Kidney (tissue), 22 donors: Measurements from ENCODE around the gene SHC4. TPM values are rescaled to one million over a fixed set of nuclear protein-coding genes. Genes with fewer than 3 reads are reported as not detected.

Experiments
- DNase-seq, 5 donors: peaks; one replicate each; pipeline ENCODE4 v3.0.0-alpha.2; 2013 to 2020
- FAIRE-seq: peaks from 2 replicates; lab custom pipeline; 2012; peaks lifted over from hg19 to GRCh38; lab: Jason Lieb, UNC
- H3K27ac ChIP-seq, 2 donors: one replicate each; pipeline ENCODE4 v1.7.0; 2013; ENCODE audit warnings: low read depth in 2 of 2, low read length in 2 of 2, inconsistent platforms in 1 of 2
- H3K27me3 ChIP-seq: one replicate; pipeline ENCODE4 v1.7.1; 2013; ENCODE audit warnings: low read length, inconsistent platforms; ENCODE audit not compliant: control insufficient read depth, insufficient read depth
- H3K36me3 ChIP-seq, 3 donors: one replicate each; pipeline versions ENCODE4 v1.7.0 to v1.7.1; 2013; ENCODE audit warnings: low read length in 3 of 3, control low read depth in 1 of 3, inconsistent platforms in 1 of 3; ENCODE audit not compliant: insufficient read depth in 3 of 3, control insufficient read depth in 2 of 3
- H3K4me1 ChIP-seq, 3 donors: one replicate each; pipeline versions ENCODE4 v1.7.0 to v1.7.1; 2013; ENCODE audit warnings: low read length in 3 of 3, inconsistent platforms in 1 of 3, low read depth in 1 of 3; ENCODE audit not compliant: control insufficient read depth in 2 of 3, insufficient read depth in 2 of 3
- H3K4me3 ChIP-seq, 3 donors: one replicate each; pipeline versions ENCODE4 v1.7.0 to v1.8.1; 2013; ENCODE audit warnings: low read length in 3 of 3, control low read depth in 1 of 3, inconsistent platforms in 1 of 3
- H3K9ac ChIP-seq, 3 donors: one replicate each; pipeline versions ENCODE4 v1.7.0 to v1.7.1; 2013; ENCODE audit warnings: low read length in 3 of 3, control low read depth in 1 of 3, inconsistent platforms in 1 of 3
- H3K9me3 ChIP-seq, 3 donors: one replicate each; pipeline versions ENCODE4 v1.7.0 to v1.7.1; 2013; ENCODE audit warnings: low read length in 3 of 3, control low read depth in 1 of 3, inconsistent platforms in 1 of 3; ENCODE audit not compliant: control insufficient read depth in 2 of 3, insufficient read depth in 1 of 3
- intact Hi-C: fragments of 100-400 bp; cut with DNase I; formaldehyde crosslinking; loops from one replicate; pipeline ENCODE4 v1.11.1; 2022
- long read RNA-seq, 10 donors: library from polyadenylated mRNA in 1 of 10; unstranded in 1 of 10; transcript quantifications; one replicate each; pipeline ENCODE4 v2.0.0 and lab custom pipeline, GENCODE V29; 2021 to 2026
- polyA plus RNA-seq: library from polyadenylated mRNA; stranded (reverse); fragments of 350-450 nt; fragmentation: Illumina TruSeq; extraction: RNeasy Lipid Tissue Mini Kit (QIAGEN cat#74804); gene quantifications from one replicate; pipeline ENCODE4 v1.2.3, GENCODE V29; 2014; ENCODE audit warnings: low read depth, low replicate concordance; ENCODE audit not compliant: insufficient read depth
- total RNA-seq: library from RNA; stranded (reverse); fragmentation: NEBNext Ultra II Directional; extraction: Animal tissue kit (Norgen Biotek cat#: 25700); gene quantifications from one replicate; pipeline ENCODE4 v1.2.1, GENCODE V29; 2021
- TF ChIP-seq, protein P1 (sequence below): IDR thresholded peaks from 3 replicates; pipeline ENCODE4 v1.5.1; 2012; ENCODE audit warnings: mild to moderate bottlenecking, moderate library complexity, borderline replicate concordance; ENCODE audit not compliant: insufficient read depth; ENCODE audit errors: extremely low read depth
- donor health status: control.
- donor health status: control.
- donor health status: control.
- donor health status: control.
- donor health status: control.
- donor health status: DM: yes; HTN: yes; CAD: no.
- donor health status: Normal renal cell carcinoma (clear cell type).

The SHC4 gene, protein sequence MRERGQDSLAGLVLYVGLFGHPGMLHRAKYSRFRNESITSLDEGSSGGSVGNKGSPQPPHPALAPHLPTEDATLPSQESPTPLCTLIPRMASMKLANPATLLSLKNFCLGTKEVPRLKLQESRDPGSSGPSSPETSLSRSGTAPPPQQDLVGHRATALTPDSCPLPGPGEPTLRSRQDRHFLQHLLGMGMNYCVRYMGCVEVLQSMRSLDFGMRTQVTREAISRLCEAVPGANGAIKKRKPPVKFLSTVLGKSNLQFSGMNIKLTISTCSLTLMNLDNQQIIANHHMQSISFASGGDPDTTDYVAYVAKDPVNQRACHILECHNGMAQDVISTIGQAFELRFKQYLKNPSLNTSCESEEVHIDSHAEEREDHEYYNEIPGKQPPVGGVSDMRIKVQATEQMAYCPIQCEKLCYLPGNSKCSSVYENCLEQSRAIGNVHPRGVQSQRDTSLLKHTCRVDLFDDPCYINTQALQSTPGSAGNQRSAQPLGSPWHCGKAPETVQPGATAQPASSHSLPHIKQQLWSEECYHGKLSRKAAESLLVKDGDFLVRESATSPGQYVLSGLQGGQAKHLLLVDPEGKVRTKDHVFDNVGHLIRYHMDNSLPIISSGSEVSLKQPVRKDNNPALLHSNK
- total RNA-seq (0.50 TPM), polyA plus RNA-seq (0.47 TPM)
- long read RNA-seq, donor 1: 0 reads
- long read RNA-seq, donor 2, partial matches to known transcripts: 298 of 299 reads
- long read RNA-seq, donor 2, other reads (novel, unspliced or antisense): 0 of 299 reads
- long read RNA-seq, donor 3: 0 reads
- long read RNA-seq, donor 4, full-length matches to known transcripts: 1 of 1 reads
- long read RNA-seq, donor 4, partial matches to known transcripts: 0 of 1 reads
- long read RNA-seq, donor 4, other reads (novel, unspliced or antisense): 0 of 1 reads
- long read RNA-seq, donor 5, partial matches to known transcripts: 35 of 35 reads
- long read RNA-seq, donor 5, other reads (novel, unspliced or antisense): 0 of 35 reads
- long read RNA-seq, donor 6, partial matches to known transcripts: 0 of 7 reads
- long read RNA-seq, donor 6, other reads (novel, unspliced or antisense): 6 of 7 reads
- long read RNA-seq, donor 7, partial matches to known transcripts: 0 of 1 reads
- long read RNA-seq, donor 7, other reads (novel, unspliced or antisense): 1 of 1 reads
- long read RNA-seq, donor 8: 0 reads
- long read RNA-seq, donor 9: 0 reads
- long read RNA-seq, donor 10, partial matches to known transcripts: 5 of 5 reads
- long read RNA-seq, donor 10, other reads (novel, unspliced or antisense): 0 of 5 reads

DNA sequence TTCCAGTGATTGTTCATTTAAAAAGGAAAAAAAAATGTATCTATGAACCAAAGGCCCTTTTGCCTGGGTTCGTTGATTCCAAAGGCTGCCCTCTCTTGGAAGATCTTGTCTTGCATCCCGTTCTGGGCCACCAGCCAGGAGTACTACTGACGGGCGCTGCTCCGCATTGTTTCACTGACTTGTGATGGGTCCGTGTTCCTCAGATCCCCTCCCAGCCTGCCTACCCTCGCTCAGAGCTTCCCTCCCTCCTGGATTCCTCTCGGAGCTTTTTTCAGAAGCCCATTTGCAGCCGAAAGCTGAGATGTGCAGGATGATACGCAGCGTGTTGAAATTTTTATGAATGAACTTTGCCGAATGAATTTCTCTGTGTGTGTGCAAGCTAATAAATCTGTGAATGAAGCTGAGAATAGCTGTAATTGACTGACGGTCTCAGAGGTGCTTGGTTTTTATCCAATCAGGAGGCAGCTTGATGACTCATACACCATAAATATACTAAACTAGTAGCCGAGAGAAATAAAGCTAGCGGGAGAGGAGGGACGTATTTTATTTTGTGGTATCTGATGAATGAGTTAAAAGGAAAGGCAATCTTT, at the start of gene SHC4:
Gene SHC4, minus strand, starts transcription at position 396 of the 590 bp plus-strand sequence. CDS start 904 bp downstream, outside the sequence.
- intact Hi-C loops: no loop called here
- Histone ChIP-seq H3K27ac (no peak within 1 kb of the TSS), H3K9ac (peak within 1 kb of the TSS in 1 of 3 donors; percentile 26), H3K4me1 (peaks cover 0 to 10% (median 9%) of the 10 kb centered on the region in 3 donors), H3K27me3 (no peaks in the 10 kb centered on the region), H3K4me3 (peak within 1 kb of the TSS; percentile 52 to 66 (median 58)), H3K9me3 (no peaks in the 10 kb centered on the region), H3K36me3 (no peaks in the 10 kb centered on the region)
- DNase-seq (peak; percentile 80 to 92 (median 82)), FAIRE-seq (no peak)
- TF ChIP-seq, protein P1, sequence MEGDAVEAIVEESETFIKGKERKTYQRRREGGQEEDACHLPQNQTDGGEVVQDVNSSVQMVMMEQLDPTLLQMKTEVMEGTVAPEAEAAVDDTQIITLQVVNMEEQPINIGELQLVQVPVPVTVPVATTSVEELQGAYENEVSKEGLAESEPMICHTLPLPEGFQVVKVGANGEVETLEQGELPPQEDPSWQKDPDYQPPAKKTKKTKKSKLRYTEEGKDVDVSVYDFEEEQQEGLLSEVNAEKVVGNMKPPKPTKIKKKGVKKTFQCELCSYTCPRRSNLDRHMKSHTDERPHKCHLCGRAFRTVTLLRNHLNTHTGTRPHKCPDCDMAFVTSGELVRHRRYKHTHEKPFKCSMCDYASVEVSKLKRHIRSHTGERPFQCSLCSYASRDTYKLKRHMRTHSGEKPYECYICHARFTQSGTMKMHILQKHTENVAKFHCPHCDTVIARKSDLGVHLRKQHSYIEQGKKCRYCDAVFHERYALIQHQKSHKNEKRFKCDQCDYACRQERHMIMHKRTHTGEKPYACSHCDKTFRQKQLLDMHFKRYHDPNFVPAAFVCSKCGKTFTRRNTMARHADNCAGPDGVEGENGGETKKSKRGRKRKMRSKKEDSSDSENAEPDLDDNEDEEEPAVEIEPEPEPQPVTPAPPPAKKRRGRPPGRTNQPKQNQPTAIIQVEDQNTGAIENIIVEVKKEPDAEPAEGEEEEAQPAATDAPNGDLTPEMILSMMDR: no peak

DNA sequence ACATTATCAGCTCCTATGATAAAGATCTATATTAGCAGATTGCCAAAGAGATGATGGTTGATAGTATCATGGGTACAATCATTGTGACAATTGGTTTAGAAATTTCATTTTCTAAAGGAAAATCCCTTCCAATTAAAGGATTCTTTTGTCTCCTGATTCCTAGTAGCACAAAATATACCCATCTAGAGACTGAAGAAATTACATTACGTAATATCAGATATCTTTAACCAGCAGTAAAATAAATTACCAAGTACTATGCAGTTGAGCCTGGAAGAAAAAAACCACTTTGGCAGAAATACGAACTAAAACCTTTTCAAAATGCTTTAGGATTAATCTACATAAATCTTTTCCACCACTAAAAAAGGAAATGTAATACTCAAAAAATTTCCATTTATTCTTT, 35.6 kb upstream of the SHC4 start:
- no peak overlapping the region for H3K27ac ChIP-seq
- H3K4me3 ChIP-seq: no peak overlapping the region
- FAIRE-seq (no peak), DNase-seq (no peak)
- intact Hi-C loops: no loop called here
- H3K9me3 ChIP-seq: no peaks in the 10 kb centered on the region
- no peaks in the 10 kb centered on the region for H3K27me3 ChIP-seq
- TF ChIP-seq, protein P1: no peak
- H3K4me1 ChIP-seq: no peaks in the 10 kb centered on the region
- no peak overlapping the region for H3K9ac ChIP-seq
- H3K36me3 ChIP-seq: peaks cover 4 to 37% (median 28%) of the 10 kb centered on the region in 3 donors

DNA sequence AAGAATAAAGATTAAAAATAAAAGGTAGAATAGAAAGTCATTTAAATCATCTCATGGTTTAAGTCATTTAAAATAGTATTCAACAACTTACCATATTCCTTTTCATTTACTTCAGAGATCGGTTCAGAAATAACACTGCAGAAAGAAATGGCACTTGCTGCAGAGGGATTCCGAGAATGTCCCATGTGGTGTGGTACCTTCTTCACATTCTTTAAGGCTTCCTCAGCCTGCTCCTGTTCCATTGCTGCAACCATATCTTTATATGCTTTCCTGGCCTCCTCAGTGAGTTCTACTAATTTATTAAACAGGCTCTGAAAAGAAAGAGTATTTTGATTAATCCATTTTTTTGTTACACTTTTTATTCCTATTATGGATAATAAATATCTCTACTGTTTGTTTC, 32.6 kb upstream of the SHC4 start:
- no peaks in the 10 kb centered on the region for H3K27me3 ChIP-seq
- no peaks in the 10 kb centered on the region for H3K9me3 ChIP-seq
- FAIRE-seq: no peak
- intact Hi-C loops: no loop called here
- no peaks in the 10 kb centered on the region for H3K4me1 ChIP-seq
- H3K36me3 ChIP-seq: peaks cover 9 to 53% (median 38%) of the 10 kb centered on the region in 3 donors
- no peak overlapping the region for H3K4me3 ChIP-seq
- TF ChIP-seq, protein P1: no peak
- no peak for DNase-seq
- no peak overlapping the region for H3K27ac ChIP-seq
- H3K9ac ChIP-seq: no peak overlapping the region
